Skeletal muscle satellite cell (primary cell): ENCODE measurements around the gene SMAD1.
A peak's percentile ranks its signal among the peaks of the same experiment; 100 is the strongest.

Experiments
- H3K27me3 ChIP-seq: 2 replicates; pipeline ENCODE4 v1.7.0; 2013; ENCODE audit warnings: low read length; ENCODE audit not compliant: control insufficient read depth, insufficient read depth
- H3K36me3 ChIP-seq: 2 replicates; pipeline ENCODE4 v1.7.0; 2013; ENCODE audit warnings: mild to moderate bottlenecking, control low read depth, low read length; ENCODE audit not compliant: insufficient read depth
- H3K4me1 ChIP-seq: 2 replicates; pipeline ENCODE4 v1.7.0; 2013; ENCODE audit warnings: low read length; ENCODE audit not compliant: control insufficient read depth, insufficient read depth
- H3K4me2 ChIP-seq: 2 replicates; pipeline ENCODE4 v1.7.0; 2013; ENCODE audit warnings: mild to moderate bottlenecking, low read length
- H3K4me3 ChIP-seq: 2 replicates; pipeline ENCODE4 v1.7.0; 2013; ENCODE audit warnings: low read length
- H3K9ac ChIP-seq: 2 replicates; pipeline ENCODE4 v1.7.0; 2013; ENCODE audit warnings: mild to moderate bottlenecking, low read depth, low read length, moderate library complexity
- H3K9me3 ChIP-seq: replicated peaks from 2 replicates; pipeline ENCODE4 v1.7.0; 2013; ENCODE audit warnings: mild to moderate bottlenecking, control low read depth, low read length

SMAD1 gene

GRCh38 chr4:145453163-145453520 is 28.5 kb upstream of the SMAD1 start:
- Histone ChIP-seq H3K9me3 (no peaks in the 10 kb centered on the region), H3K4me2 (no peak overlapping the region), H3K9ac (no peak overlapping the region), H3K36me3 (no peaks in the 10 kb centered on the region), H3K27me3 (no peaks in the 10 kb centered on the region), H3K4me1 (no peaks in the 10 kb centered on the region), H3K4me3 (no peak overlapping the region)

GRCh38 chr4:145473203-145473602 is 8.4 kb upstream of the SMAD1 start:
- H3K4me2 ChIP-seq = no peak overlapping the region
- no peaks in the 10 kb centered on the region for H3K36me3 ChIP-seq
- H3K27me3 ChIP-seq = no peaks in the 10 kb centered on the region
- H3K4me3 ChIP-seq = no peak overlapping the region
- no peaks in the 10 kb centered on the region for H3K4me1 ChIP-seq
- H3K9ac ChIP-seq = no peak overlapping the region
- no peaks in the 10 kb centered on the region for H3K9me3 ChIP-seq

GRCh38 chr4:145480257-145480656 is 1.4 kb upstream of the SMAD1 start:
- no peak overlapping the region for H3K4me2 ChIP-seq
- peaks cover 19% of the 10 kb centered on the region for H3K4me1 ChIP-seq
- no peak overlapping the region for H3K9ac ChIP-seq
- H3K4me3 ChIP-seq = no peak overlapping the region
- H3K27me3 ChIP-seq = no peaks in the 10 kb centered on the region
- H3K36me3 ChIP-seq = no peaks in the 10 kb centered on the region
- no peaks in the 10 kb centered on the region for H3K9me3 ChIP-seq

GRCh38 chr4:145481942-145482208 is 222 bp downstream of the SMAD1 start:
- peak overlapping the region; percentile 80 for H3K4me2 ChIP-seq
- H3K36me3 ChIP-seq = no peaks in the 10 kb centered on the region
- H3K4me3 ChIP-seq = peak overlapping the region; percentile 83
- no peaks in the 10 kb centered on the region for H3K9me3 ChIP-seq
- H3K4me1 ChIP-seq = peaks cover 19% of the 10 kb centered on the region
- no peaks in the 10 kb centered on the region for H3K27me3 ChIP-seq
- peak overlapping the region; percentile 96 for H3K9ac ChIP-seq

DNA sequence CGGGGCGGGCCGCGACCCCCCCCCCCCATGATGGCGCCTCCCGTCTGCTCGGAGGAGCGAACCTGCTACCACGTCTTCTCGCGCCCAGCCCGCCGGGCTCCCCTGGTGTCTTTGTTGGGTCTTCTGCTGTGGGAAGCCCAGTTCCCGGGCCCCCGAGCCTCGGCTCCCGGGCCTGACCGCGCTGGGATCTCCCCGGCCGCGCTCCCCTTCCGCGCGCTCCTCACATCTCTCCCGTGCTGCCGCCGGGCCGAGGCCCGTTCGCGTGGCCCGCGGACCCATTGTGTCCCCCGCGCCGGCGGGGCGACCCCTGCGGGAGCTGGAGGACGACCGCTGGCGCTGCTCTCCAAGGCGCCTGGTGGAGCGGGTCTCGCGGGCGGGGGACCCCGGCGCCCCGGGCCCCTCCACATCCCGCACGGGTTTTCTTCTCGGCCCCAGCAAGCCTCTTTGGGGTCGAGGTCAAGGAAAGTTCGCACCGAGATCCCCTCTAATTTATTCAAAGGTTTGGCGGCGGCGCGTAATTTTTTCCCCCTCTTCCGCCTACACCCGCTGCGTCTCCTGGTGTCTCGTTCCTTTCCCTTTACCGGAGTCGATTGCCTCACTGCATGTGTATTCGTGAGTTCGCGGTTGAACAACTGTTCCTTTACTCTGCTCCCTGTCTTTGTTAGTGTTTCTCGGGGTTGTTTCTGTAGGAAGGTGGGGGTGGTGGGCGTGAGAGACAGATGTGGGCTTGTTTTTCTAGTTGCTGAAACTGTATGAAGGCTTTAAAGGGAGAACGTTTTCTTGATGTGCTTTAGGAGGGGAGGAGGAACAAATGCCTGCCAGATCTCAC is 770 bp downstream of the SMAD1 start:
- H3K4me2 ChIP-seq = peak overlapping the region; percentile 80
- H3K36me3 ChIP-seq = no peaks in the 10 kb centered on the region
- peaks cover 19% of the 10 kb centered on the region for H3K4me1 ChIP-seq
- peak overlapping the region; percentile 96 for H3K9ac ChIP-seq
- H3K4me3 ChIP-seq = peak overlapping the region; percentile 83
- no peaks in the 10 kb centered on the region for H3K27me3 ChIP-seq
- no peaks in the 10 kb centered on the region for H3K9me3 ChIP-seq

GRCh38 chr4:145483514-145483913 is 1.9 kb downstream of the SMAD1 start:
- H3K27me3 ChIP-seq = no peaks in the 10 kb centered on the region
- H3K36me3 ChIP-seq = no peaks in the 10 kb centered on the region
- H3K4me3 ChIP-seq = peak overlapping the region; percentile 83
- peak overlapping the region; percentile 80 for H3K4me2 ChIP-seq
- H3K9me3 ChIP-seq = no peaks in the 10 kb centered on the region
- H3K4me1 ChIP-seq = peaks cover 19% of the 10 kb centered on the region
- peak overlapping the region; percentile 96 for H3K9ac ChIP-seq

DNA sequence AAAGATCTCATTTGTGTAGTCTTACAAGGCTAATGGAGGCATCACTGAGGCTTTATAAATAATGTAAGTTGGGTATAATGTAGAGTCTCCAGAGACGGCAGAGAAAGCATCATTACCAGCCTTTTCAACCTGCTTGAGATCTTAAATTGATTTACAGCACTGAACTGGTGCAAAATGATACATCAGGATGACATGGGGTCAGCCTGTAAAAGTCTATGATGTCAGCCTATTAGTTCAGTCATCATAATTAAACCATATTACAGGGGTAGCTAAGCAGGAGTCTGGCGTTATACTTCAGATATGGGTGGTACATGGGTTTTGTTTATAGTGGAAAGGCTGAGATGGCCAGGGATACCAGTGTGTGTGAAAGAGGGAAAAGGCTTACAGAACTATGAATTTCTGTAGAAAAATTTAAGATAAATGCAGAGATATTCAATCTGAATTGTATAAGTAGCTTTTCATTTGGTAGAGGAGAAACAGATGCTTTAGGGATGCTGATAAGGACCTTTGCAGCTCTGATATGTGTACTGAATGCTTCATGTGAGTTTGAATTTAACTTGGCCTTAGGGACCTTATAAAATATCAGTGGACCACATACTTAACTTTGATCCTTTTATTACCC is 2.7 kb downstream of the SMAD1 start:
- Histone ChIP-seq H3K27me3 (no peaks in the 10 kb centered on the region), H3K4me2 (peak overlapping the region; percentile 80), H3K4me1 (peaks cover 19% of the 10 kb centered on the region), H3K36me3 (no peaks in the 10 kb centered on the region), H3K9ac (no peak overlapping the region), H3K9me3 (no peaks in the 10 kb centered on the region), H3K4me3 (no peak overlapping the region)

DNA sequence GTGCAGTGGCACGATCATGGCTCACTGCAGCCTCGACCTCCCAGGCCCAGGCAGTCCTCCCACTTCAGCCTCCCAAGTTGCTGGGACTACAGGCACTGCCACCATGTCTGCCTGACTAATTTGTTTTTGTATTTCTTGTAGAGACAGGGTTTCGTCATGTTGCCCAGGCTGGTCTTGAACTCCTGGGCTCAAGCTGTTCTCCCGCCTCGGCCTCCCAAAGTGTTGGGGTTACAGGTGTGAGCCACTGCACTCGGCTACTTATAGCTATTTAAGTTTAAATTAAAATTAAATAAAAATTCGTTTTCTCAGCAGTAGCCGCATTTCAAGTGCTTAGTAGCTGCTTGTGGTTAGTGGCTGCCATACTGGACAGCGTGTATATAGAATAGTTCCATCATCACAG is 3.5 kb downstream of the SMAD1 start:
- peaks cover 19% of the 10 kb centered on the region for H3K4me1 ChIP-seq
- no peaks in the 10 kb centered on the region for H3K27me3 ChIP-seq
- no peaks in the 10 kb centered on the region for H3K9me3 ChIP-seq

GRCh38 chr4:145486603-145487002 is 5.0 kb downstream of the SMAD1 start:
- Histone ChIP-seq H3K9me3 (no peaks in the 10 kb centered on the region), H3K36me3 (no peaks in the 10 kb centered on the region), H3K4me3 (no peak overlapping the region), H3K27me3 (no peaks in the 10 kb centered on the region), H3K4me1 (peaks cover 14% of the 10 kb centered on the region), H3K9ac (no peak overlapping the region), H3K4me2 (no peak overlapping the region)

More for the DNA sequence above, 3.5 kb downstream of the SMAD1 start:
- Histone ChIP-seq H3K4me3 (no peak overlapping the region), H3K36me3 (no peaks in the 10 kb centered on the region), H3K9ac (no peak overlapping the region), H3K4me2 (no peak overlapping the region)

DNA sequence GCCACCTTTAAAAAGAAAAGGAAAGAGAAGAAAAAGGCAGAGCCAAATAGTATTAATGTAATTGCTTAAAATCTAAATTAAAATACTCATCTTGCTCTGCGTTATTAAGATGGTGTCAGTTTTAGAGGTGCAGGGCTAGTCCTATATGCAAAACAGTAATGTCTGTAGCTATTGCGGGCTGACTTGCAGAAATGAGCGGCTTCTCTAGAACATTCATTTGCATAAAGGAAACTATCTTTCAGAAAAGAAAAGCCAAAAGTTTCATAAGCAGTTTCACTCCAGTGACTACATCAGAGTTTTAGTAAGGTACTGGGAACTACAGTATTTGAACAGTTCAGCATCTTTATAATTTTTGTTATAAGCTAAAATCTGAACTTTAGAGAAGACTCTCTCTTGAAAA is 6.0 kb downstream of the SMAD1 start:
- Histone ChIP-seq H3K4me2 (no peak overlapping the region), H3K27me3 (no peaks in the 10 kb centered on the region), H3K4me3 (no peak overlapping the region), H3K36me3 (no peaks in the 10 kb centered on the region), H3K9me3 (no peaks in the 10 kb centered on the region), H3K4me1 (peaks cover 14% of the 10 kb centered on the region), H3K9ac (no peak overlapping the region)

DNA sequence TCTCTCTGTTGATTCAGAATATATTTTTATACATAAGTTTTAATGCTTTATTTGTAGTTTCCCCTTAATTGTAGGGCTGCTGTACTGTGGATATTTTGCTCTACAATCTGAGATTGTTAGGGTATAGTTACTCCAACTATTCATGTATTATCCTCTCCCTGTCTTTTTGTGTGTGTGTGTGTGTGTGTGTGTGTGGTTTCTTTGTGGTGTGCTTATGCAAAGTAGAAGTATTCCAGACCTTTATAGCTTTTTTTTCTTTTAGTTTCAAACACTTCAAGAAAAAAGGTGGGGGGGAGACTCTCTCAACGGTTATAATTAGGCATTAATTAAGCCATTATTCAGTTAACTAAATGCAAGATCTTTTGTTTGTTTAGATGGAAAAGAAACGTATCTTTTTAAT is 6.7 kb downstream of the SMAD1 start:
- no peak overlapping the region for H3K9ac ChIP-seq
- no peaks in the 10 kb centered on the region for H3K27me3 ChIP-seq
- H3K4me3 ChIP-seq = no peak overlapping the region
- no peaks in the 10 kb centered on the region for H3K9me3 ChIP-seq
- no peaks in the 10 kb centered on the region for H3K36me3 ChIP-seq
- H3K4me1 ChIP-seq = peaks cover 11% of the 10 kb centered on the region
- no peak overlapping the region for H3K4me2 ChIP-seq

- H3K9ac ChIP-seq = no peak overlapping the region
- H3K9me3 ChIP-seq = no peaks in the 10 kb centered on the region
- no peaks in the 10 kb centered on the region for H3K27me3 ChIP-seq
- no peak overlapping the region for H3K4me2 ChIP-seq
- no peak overlapping the region for H3K4me3 ChIP-seq
- H3K4me1 ChIP-seq = no peaks in the 10 kb centered on the region
- no peaks in the 10 kb centered on the region for H3K36me3 ChIP-seq
Observed at GRCh38 chr4:145489556-145489955, 7.9 kb downstream of the SMAD1 start.
